ENCODE data around the gene OPN5.
"Not testable (repeated sequence)": the region's sequence is repeated elsewhere in the genome, so short reads cannot be mapped to it uniquely, and the experiment has no call there.

Gene OPN5

GRCh38 chr6:47781732-47782131 is at the start of gene OPN5:
Gene OPN5, plus strand, starts transcription at chr6:47782032. Its CDS starts 35 bp downstream, at chr6:47782067.
- DNase-seq (ENCODE audit: low read depth, low spot score) = no peak

GRCh38 chr6:47733879-47734558 is 47.8 kb upstream of the OPN5 start:
- no peak for DNase-seq (ENCODE audit: low read depth, low spot score)

GRCh38 chr6:47734831-47735481 is 46.9 kb upstream of the OPN5 start:
- no peak for DNase-seq (ENCODE audit: low read depth, low spot score)

- DNase-seq (ENCODE audit: low read depth, low spot score) = no peak
Measured at GRCh38 chr6:47736083-47736700, 45.6 kb upstream of the OPN5 start.

GRCh38 chr6:47737406-47737805 is 44.4 kb upstream of the OPN5 start:
- DNase-seq (ENCODE audit: low read depth, low spot score) = peak; percentile 49

- no peak for DNase-seq (ENCODE audit: low read depth, low spot score)
Measured at GRCh38 chr6:47740714-47741113, 41.1 kb upstream of the OPN5 start.

GRCh38 chr6:47741807-47742206 is 40.0 kb upstream of the OPN5 start:
- peak; percentile 84 for DNase-seq (ENCODE audit: low read depth, low spot score)

- DNase-seq (ENCODE audit: low read depth, low spot score) = no peak
Measured at GRCh38 chr6:47743744-47744143, 38.1 kb upstream of the OPN5 start.

- DNase-seq (ENCODE audit: low read depth, low spot score) = not testable (repeated sequence)
Measured at GRCh38 chr6:47745269-47745668, 36.6 kb upstream of the OPN5 start.

GRCh38 chr6:47749757-47750156 is 32.1 kb upstream of the OPN5 start:
- no peak for DNase-seq (ENCODE audit: low read depth, low spot score)

- DNase-seq (ENCODE audit: low read depth, low spot score) = peak; percentile 56
Measured at GRCh38 chr6:47752801-47753200, 29.0 kb upstream of the OPN5 start.

GRCh38 chr6:47759364-47759763 is 22.5 kb upstream of the OPN5 start:
- no peak for DNase-seq (ENCODE audit: low read depth, low spot score)

GRCh38 chr6:47762502-47762901 is 19.3 kb upstream of the OPN5 start:
- no peak for DNase-seq (ENCODE audit: low read depth, low spot score)

- no peak for DNase-seq (ENCODE audit: low read depth, low spot score)
Measured at GRCh38 chr6:47766445-47766844, 15.4 kb upstream of the OPN5 start.

- no peak for DNase-seq (ENCODE audit: low read depth, low spot score)
Measured at GRCh38 chr6:47767102-47767501, 14.7 kb upstream of the OPN5 start.

- no peak for DNase-seq (ENCODE audit: low read depth, low spot score)
Measured at GRCh38 chr6:47769982-47770381, 11.8 kb upstream of the OPN5 start.

GRCh38 chr6:47772359-47772758 is 9.5 kb upstream of the OPN5 start:
- DNase-seq (ENCODE audit: low read depth, low spot score) = no peak

GRCh38 chr6:47773005-47773404 is 8.8 kb upstream of the OPN5 start:
- DNase-seq (ENCODE audit: low read depth, low spot score) = no peak

GRCh38 chr6:47780510-47781356 is 1.1 kb upstream of the OPN5 start:
- peak; percentile 84 for DNase-seq (ENCODE audit: low read depth, low spot score)

- DNase-seq (ENCODE audit: low read depth, low spot score) = no peak
Measured at GRCh38 chr6:47785182-47785581, 3.4 kb downstream of the OPN5 start.

GRCh38 chr6:47787620-47788497 is 6.0 kb downstream of the OPN5 start:
- DNase-seq (ENCODE audit: low read depth, low spot score) = peak; percentile 71
